H7 (cell line): ENCODE data around the gene HAL. TPM values are rescaled to one million over a fixed set of nuclear protein-coding genes. Genes with fewer than 3 reads are reported as not detected.
A peak's percentile ranks its signal among the peaks of the same experiment; 100 is the strongest.
"Not testable (repeated sequence)": the region's sequence is repeated elsewhere in the genome, so short reads cannot be mapped to it uniquely, and the experiment has no call there.

Source experiments
- DNase-seq: peaks from one replicate; pipeline ENCODE4 v3.0.0; 2012
- H3K27me3 ChIP-seq: 2 replicates; pipeline ENCODE4 v1.6.0; 2011; ENCODE audit warnings: mild to moderate bottlenecking, low read length; ENCODE audit not compliant: control insufficient read depth, insufficient read depth
- H3K36me3 ChIP-seq: replicated peaks from 2 replicates; pipeline ENCODE4 v1.5.1; 2011; ENCODE audit warnings: low read length; ENCODE audit not compliant: control insufficient read depth, insufficient read depth
- H3K4me3 ChIP-seq: 2 replicates; pipeline ENCODE4 v1.5.1; 2011; ENCODE audit warnings: low read depth, mild to moderate bottlenecking, control low read depth, low read length, moderate library complexity; ENCODE audit not compliant: insufficient read depth
- total RNA-seq: library from RNA; depleted of rRNA; stranded (reverse); fragments of >200 nt; shearing (Covaris generic); gene quantifications from 2 replicates; pipeline ENCODE4 v1.2.3, GENCODE V29; 2014

The HAL gene
- total RNA-seq, 1 experiment from 2014 or later: 0.10 TPM

DNA sequence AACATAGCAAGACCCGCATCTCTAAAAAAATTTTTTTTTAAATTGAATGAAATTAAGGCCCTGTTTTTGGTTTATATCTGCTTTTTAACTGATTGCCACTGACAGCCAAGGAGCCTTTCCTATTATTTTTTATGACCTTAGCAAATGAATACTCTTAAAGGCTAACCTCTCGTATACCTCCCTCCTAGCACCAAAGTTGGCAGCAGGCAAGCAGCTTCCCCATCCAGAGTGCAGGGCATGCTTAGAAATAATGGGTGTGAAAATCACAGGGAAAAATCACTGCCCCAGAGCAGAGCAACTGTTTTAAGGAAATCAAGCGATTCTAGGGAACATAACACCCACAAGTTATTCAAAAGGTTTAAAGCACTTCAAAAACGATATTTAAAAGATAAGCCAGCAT lies 20.7 kb downstream of the HAL start:
- no peaks in the 10 kb centered on the region for H3K36me3 ChIP-seq
- no peak overlapping the region for H3K4me3 ChIP-seq
- no peak for DNase-seq
- H3K27me3 ChIP-seq: no peaks in the 10 kb centered on the region

DNA sequence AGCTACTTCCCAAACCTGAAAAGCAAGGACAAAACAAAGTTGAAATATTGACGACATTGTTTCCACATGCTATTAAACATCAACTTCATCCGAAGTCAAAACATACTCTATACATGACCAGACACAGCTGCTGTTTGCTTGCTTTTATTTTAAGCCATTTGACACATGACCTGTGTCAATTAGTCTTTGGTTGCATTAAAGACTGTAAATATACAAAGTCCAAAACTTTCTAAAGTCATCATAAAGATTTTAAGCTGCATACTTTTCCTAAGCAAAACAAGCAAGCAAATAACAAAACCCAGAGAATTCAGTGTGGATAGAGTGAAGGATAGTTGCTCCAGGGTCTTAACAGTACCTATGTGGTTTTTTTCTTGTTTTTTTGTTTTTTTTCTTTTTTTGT lies 21.8 kb downstream of the HAL start:
- H3K36me3 ChIP-seq: no peaks in the 10 kb centered on the region
- H3K27me3 ChIP-seq: no peaks in the 10 kb centered on the region
- no peak overlapping the region for H3K4me3 ChIP-seq
- no peak for DNase-seq

GRCh38 chr12:95972832-95973456 lies 23.2 kb downstream of the HAL start:
- Histone ChIP-seq H3K36me3 (no peaks in the 10 kb centered on the region), H3K4me3 (no peak overlapping the region), H3K27me3 (no peaks in the 10 kb centered on the region)
- DNase-seq: no peak

GRCh38 chr12:95970905-95971304 lies 25.2 kb downstream of the HAL start:
- peak; percentile 70 for DNase-seq
- H3K36me3 ChIP-seq: no peaks in the 10 kb centered on the region
- no peaks in the 10 kb centered on the region for H3K27me3 ChIP-seq
- H3K4me3 ChIP-seq: no peak overlapping the region

DNA sequence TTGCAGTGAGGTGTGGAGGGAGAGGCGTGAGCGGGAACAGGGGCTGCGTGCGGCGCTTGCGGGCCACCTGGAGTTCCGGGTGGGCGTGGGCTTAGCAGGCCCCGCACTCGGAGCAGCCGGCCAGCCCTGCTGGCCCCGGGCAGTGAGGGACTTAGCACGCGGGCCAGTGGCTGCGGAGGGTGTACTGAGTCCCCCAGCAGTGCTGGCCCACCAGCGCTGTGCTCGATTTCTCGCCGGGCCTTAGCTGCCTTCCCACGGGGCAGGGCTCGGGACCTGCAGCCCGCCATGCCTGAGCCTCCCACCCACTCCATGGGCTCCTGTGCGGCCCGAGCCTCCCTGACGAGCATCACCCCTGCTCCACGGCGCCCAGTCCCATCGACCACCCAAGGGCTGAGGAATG lies 27.0 kb downstream of the HAL start:
- DNase-seq, H3K36me3 ChIP-seq, H3K27me3 ChIP-seq, H3K4me3 ChIP-seq: not testable (repeated sequence)

DNA sequence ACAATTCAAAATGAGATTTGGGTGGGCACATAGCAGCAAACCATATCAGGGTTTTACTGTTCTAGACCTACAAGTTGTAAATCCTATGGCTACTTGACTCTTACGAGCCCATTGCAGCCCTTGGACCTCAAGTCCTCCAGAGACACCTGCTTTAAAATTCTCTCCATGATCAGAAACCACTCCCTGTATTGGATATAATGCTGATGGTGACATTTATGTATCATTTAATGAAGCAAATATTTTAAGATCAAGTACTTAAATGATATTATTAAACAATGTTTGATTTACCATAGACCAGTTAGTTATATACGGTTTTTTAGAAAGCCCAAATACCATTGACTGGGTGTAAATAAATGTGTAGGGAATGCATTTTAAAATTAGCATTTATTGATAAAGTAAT lies 28.8 kb downstream of the HAL start:
- H3K36me3 ChIP-seq: no peaks in the 10 kb centered on the region
- H3K4me3 ChIP-seq: no peak overlapping the region
- DNase-seq: no peak
- H3K27me3 ChIP-seq: no peaks in the 10 kb centered on the region

GRCh38 chr12:95966287-95966870 lies 29.8 kb downstream of the HAL start:
- DNase-seq: no peak
- no peaks in the 10 kb centered on the region for H3K27me3 ChIP-seq
- H3K4me3 ChIP-seq: no peak overlapping the region
- no peaks in the 10 kb centered on the region for H3K36me3 ChIP-seq

- H3K36me3 ChIP-seq: no peaks in the 10 kb centered on the region
- H3K4me3 ChIP-seq: no peak overlapping the region
- no peak for DNase-seq
- no peaks in the 10 kb centered on the region for H3K27me3 ChIP-seq
Observed at GRCh38 chr12:95963096-95963495, 33.0 kb downstream of the HAL start.

DNA sequence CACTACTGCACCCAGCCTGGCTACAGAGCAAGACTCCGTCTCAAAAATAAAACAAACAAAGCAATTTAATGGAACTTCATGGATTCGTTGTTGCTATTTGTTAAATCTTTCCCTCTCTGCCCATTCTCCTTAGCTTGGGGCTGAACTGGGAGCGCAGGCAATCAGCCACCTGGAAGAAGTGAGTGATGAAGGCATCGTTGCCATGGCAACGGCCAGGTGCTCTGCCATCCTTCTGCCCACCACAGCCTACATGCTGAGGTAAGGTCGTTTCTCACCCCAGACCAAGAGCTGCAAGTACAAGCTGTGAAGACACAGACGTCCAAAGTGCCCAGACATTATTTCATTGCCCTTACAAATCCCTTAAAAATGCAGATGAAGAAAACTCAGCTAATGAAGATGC lies 33.9 kb downstream of the HAL start:
- Histone ChIP-seq H3K36me3 (no peaks in the 10 kb centered on the region), H3K4me3 (no peak overlapping the region), H3K27me3 (no peaks in the 10 kb centered on the region)
- no peak for DNase-seq

- no peaks in the 10 kb centered on the region for H3K36me3 ChIP-seq
- DNase-seq: no peak
- no peaks in the 10 kb centered on the region; the same call in 1 of the 2 replicates for H3K27me3 ChIP-seq
- no peak overlapping the region for H3K4me3 ChIP-seq
Observed at GRCh38 chr12:95960241-95960640, 35.9 kb downstream of the HAL start.

DNA sequence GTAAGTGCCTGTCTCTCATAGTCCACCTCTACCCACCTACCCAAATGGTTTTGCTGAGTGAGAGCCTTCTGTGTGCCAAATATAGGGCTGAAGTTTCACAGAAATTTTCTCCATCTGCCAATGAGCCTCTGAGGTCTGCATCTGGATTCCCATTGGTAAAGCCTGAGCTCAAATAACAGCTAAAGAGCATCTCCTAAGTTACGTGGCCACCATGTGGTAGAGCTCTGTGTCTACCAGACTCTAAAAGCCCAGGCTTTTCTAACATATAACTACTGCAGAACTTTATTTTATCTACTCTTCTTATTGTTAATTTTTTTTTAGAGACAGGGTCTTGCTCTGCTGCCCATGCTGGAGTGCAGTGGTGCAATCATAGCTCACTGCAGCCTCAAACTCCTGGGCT lies 37.0 kb downstream of the HAL start:
- Histone ChIP-seq H3K4me3 (no peak overlapping the region), H3K36me3 (no peaks in the 10 kb centered on the region), H3K27me3 (no peaks in the 10 kb centered on the region; the same call in 1 of the 2 replicates)
- peak; percentile 37 for DNase-seq

DNA sequence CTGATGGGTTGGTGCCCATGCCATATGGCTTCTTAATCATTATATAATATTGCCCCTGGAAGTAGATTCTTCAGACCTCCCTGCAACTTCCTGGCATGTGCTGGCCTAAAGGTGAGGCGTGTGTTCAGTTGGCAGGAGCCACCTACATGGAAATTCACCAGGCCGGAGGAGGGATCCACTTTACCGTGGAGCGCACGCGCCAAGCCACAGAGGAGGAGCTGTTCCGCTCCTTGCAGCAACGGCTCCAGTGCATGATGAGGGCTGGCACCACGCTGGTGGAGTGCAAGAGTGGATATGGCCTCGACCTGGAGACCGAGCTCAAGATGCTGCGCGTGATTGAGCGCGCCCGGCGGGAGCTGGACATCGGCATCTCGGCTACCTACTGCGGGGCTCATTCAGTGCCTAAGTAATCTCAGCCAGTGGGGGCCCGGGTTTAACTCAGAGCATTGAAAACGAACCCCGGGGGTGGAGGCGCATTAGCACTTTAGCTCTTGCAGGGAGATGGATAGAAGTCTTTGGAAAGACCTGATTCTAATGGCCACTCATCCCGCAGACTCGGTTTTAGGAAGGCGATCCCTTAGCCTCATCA lies 39.5 kb downstream of the HAL start:
- H3K4me3 ChIP-seq: 0 out of 2 replicates have a peak overlapping the region, but pooled peaks have one; percentile 4
- peak; percentile 81 for DNase-seq
- H3K36me3 ChIP-seq: no peaks in the 10 kb centered on the region
- H3K27me3 ChIP-seq: no peaks in the 10 kb centered on the region; the same call in 1 of the 2 replicates

- peak; percentile 40 for DNase-seq
- no peaks in the 10 kb centered on the region; the same call in 1 of the 2 replicates for H3K27me3 ChIP-seq
- H3K36me3 ChIP-seq: no peaks in the 10 kb centered on the region
- H3K4me3 ChIP-seq: no peak overlapping the region
Observed at GRCh38 chr12:95955549-95956159, 40.5 kb downstream of the HAL start.

DNA sequence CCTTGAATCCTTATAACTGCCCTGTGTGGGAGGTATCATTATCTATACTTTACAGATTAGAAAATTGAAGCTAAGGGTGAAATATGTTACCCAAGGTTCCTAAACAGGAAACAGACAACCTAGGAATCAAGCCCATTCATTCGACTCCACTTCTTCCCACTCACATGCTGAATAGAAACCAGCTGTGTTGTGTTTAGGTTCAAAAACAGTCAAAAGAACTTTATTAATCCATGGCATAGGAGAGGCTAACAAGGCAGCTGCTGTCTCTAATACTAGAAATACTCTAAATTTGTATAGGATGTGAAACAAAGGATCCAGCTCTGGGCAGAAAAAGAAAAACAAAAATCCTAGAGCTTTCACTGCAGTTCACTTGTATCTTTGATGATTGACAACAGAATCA lies 43.1 kb downstream of the HAL start:
- no peaks in the 10 kb centered on the region; the same call in 1 of the 2 replicates for H3K27me3 ChIP-seq

DNA sequence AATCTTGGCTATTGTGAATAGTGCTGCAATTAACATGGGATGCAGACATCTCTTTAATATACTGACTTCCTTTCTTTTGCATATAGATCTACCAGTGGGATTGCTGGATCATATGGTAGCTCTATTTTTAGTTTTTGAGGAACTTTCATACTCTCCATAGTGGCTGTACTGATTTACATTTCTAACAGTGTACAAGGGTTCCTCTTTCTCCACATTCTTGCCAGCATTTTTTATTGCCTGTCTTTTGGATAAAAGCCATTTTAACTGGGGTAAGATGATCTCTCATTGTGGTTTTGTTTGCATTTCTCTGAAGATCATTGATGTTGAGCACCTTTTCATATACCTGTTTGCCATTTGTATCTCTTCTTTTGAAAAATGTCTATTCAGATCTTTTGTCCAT lies 44.6 kb downstream of the HAL start:
- DNase-seq: no peak
- no peaks in the 10 kb centered on the region for H3K36me3 ChIP-seq
- no peaks in the 10 kb centered on the region for H3K27me3 ChIP-seq
- no peak overlapping the region for H3K4me3 ChIP-seq

More for the DNA sequence above, 43.1 kb downstream of the HAL start:
- H3K36me3 ChIP-seq: no peaks in the 10 kb centered on the region
- no peak overlapping the region for H3K4me3 ChIP-seq
- DNase-seq: no peak
